OCI-LY7 (cell line): ENCODE measurements around the gene GADD45B. TPM values are rescaled to one million over a fixed set of nuclear protein-coding genes. Genes with fewer than 3 reads are reported as not detected.

Experiments used
- BruUV-seq: library from RNA; stranded (reverse); fragments of 400-500 nt; replicated peaks from 2 replicates; lab custom pipeline; 2021; lab: Mats Ljungman, UMichigan
- CTCF ChIA-PET: fragments of 300-600 bp; sonication (Branson Sonifier 250); formaldehyde crosslinking; loops from one replicate; lab custom pipeline; 2022; ENCODE audit warnings: antibody characterized with exemption; ENCODE audit not compliant: unreplicated experiment; lab: Charles Lee
- POLR2A ChIA-PET: fragments of 300-600 bp; sonication (Branson Sonifier 250); formaldehyde crosslinking; loops from one replicate; lab custom pipeline; 2022; ENCODE audit warnings: antibody characterized with exemption; lab: Charles Lee
- DNase-seq: peaks from one replicate; pipeline ENCODE4 v3.0.0-alpha.2; 2015; ENCODE audit warnings: low spot score
- H2AFZ ChIP-seq: fragments of 200-600 bp; sonication (generic), shearing (Covaris generic); 2 replicates; pipeline ENCODE4 v1.6.1; 2014; ENCODE audit warnings: mild to moderate bottlenecking, antibody characterized with exemption, low read length, moderate library complexity
- H3K27ac ChIP-seq: fragments of 200-600 bp; sonication (generic); 2 replicates; pipeline ENCODE4 v1.5.1; 2014; ENCODE audit warnings: mixed run types, low read depth, mild to moderate bottlenecking, moderate library complexity, low read length, inconsistent platforms; ENCODE audit not compliant: poor library complexity, severe bottlenecking
- H3K36me3 ChIP-seq: fragments of 200-600 bp; sonication (generic); 2 replicates; pipeline ENCODE4 v1.6.1; 2014; ENCODE audit warnings: mild to moderate bottlenecking, antibody characterized with exemption, low read length, moderate library complexity, mixed read lengths; ENCODE audit not compliant: insufficient read depth
- H3K4me1 ChIP-seq: fragments of 200-600 bp; sonication (generic); 2 replicates; pipeline ENCODE4 v1.5.1; 2014; ENCODE audit warnings: mild to moderate bottlenecking, low read length; ENCODE audit not compliant: insufficient read depth, poor library complexity, severe bottlenecking
- H3K4me2 ChIP-seq: fragments of 200-600 bp; sonication (generic); 2 replicates; pipeline ENCODE4 v1.6.1; 2014; ENCODE audit warnings: mild to moderate bottlenecking, low read length
- H3K4me3 ChIP-seq: fragments of 200-600 bp; sonication (generic); 2 replicates; pipeline ENCODE4 v1.5.1; 2014; ENCODE audit warnings: mild to moderate bottlenecking, low read depth, low read length; ENCODE audit not compliant: poor library complexity, severe bottlenecking
- H3K79me2 ChIP-seq: fragments of 200-600 bp; sonication (generic); 2 replicates; pipeline ENCODE4 v1.6.1; 2016; ENCODE audit warnings: low read depth, mild to moderate bottlenecking, low read length, moderate library complexity, mixed read lengths; ENCODE audit not compliant: insufficient read depth
- H3K9me2 ChIP-seq: fragments of 200-600 bp; sonication (generic); 2 replicates; pipeline ENCODE4 v1.6.1; 2016; ENCODE audit warnings: mild to moderate bottlenecking, low read length, mixed read lengths; ENCODE audit not compliant: insufficient read depth
- H3K9me3 ChIP-seq: fragments of 200-600 bp; sonication (generic); 2 replicates; pipeline ENCODE4 v1.6.1; 2014; ENCODE audit warnings: mild to moderate bottlenecking, mixed run types, low read length, mixed read lengths
- H4K20me1 ChIP-seq: fragments of 200-600 bp; sonication (generic); 2 replicates; pipeline ENCODE4 v1.6.1; 2014; ENCODE audit warnings: mild to moderate bottlenecking, antibody characterized with exemption, low read length, moderate library complexity, mixed read lengths; ENCODE audit not compliant: insufficient read depth
- EZH2phosphoT487 ChIP-seq: fragments of 200-600 bp; sonication (generic); IDR thresholded peaks from 2 replicates; pipeline ENCODE4 v1.6.1; 2018; ENCODE audit warnings: low read depth, borderline replicate concordance, mild to moderate bottlenecking, mixed run types, antibody characterized with exemption, low read length, moderate library complexity, mixed read lengths
- intact Hi-C: fragments of 100-400 bp; cut with micrococcal nuclease; formaldehyde crosslinking; loops from one replicate; pipeline ENCODE4 v1.10.0; 2022; ENCODE audit not compliant: unreplicated experiment
- total RNA-seq, 2 experiments: library from RNA; depleted of rRNA in 1 of 2; stranded (reverse); fragments of >200 nt in 1 of 2; shearing (Covaris generic) in 1 of 2; gene quantifications; 2 replicates each; pipeline ENCODE4 v1.2.3, GENCODE V29; 2014 to 2022
- TF ChIP-seq, protein P1 (sequence below): fragments of 200-600 bp; sonication (generic); conservative IDR thresholded peaks from 2 replicates; pipeline ENCODE4 v1.5.1; 2014; ENCODE audit warnings: mild to moderate bottlenecking, antibody characterized with exemption, low read length, moderate library complexity, mixed read lengths

GADD45B gene
- total RNA-seq, 2 experiments from 2014 or later, result 40.5 to 98.4 TPM

DNA sequence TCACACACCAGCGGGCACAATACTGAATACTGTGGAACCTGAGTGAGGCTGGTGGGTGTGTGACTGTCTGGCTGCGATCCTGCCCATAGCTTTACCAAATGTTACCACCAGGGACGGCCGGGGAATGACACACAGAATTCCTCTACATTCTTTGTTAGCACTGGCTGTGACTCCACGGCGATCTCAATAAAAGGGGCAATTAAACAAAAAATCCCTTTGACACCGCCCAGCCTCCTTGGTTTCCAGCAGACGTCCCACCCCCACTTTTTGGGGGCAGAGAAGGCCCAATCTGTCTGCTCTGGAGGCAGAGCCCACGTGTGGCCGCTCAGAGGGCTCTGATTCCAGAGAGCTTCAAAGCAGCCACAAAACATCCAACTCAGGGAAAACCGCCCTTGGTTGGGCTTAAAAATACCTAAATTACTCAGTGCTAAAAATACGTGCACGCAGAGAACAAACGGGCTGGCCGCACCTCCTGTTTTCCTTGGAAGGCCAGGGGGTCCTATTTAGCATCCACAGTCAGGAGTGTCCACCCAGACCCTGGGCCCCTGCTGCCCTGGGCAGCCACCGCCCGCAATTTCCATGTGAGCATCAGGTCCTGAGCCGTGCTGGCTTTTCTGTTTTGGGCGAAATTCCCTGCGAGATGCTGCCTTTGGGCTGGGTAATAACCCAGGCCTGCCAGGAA is 47.8 kb downstream of the GADD45B start:
- Histone ChIP-seq H3K9me2 (no peaks in the 10 kb centered on the region), H3K9me3 (no peaks in the 10 kb centered on the region), H3K36me3 (no peaks in the 10 kb centered on the region), H3K27ac (no peak overlapping the region), H2AFZ (no peak overlapping the region), H3K4me2 (no peak overlapping the region), H3K79me2 (no peaks in the 10 kb centered on the region), H3K4me3 (no peak overlapping the region), H4K20me1 (no peaks in the 10 kb centered on the region), H3K4me1 (no peaks in the 10 kb centered on the region)
- BruUV-seq, result no TSS peak
- DNase-seq, result no peak
- intact Hi-C loops, result no loop called here
- ChIA-PET CTCF (no interaction called here), POLR2A (no interaction called here)
- TF ChIP-seq, protein P1, sequence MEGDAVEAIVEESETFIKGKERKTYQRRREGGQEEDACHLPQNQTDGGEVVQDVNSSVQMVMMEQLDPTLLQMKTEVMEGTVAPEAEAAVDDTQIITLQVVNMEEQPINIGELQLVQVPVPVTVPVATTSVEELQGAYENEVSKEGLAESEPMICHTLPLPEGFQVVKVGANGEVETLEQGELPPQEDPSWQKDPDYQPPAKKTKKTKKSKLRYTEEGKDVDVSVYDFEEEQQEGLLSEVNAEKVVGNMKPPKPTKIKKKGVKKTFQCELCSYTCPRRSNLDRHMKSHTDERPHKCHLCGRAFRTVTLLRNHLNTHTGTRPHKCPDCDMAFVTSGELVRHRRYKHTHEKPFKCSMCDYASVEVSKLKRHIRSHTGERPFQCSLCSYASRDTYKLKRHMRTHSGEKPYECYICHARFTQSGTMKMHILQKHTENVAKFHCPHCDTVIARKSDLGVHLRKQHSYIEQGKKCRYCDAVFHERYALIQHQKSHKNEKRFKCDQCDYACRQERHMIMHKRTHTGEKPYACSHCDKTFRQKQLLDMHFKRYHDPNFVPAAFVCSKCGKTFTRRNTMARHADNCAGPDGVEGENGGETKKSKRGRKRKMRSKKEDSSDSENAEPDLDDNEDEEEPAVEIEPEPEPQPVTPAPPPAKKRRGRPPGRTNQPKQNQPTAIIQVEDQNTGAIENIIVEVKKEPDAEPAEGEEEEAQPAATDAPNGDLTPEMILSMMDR, result no peak
- TF ChIP-seq EZH2phosphoT487, result no peak

DNA sequence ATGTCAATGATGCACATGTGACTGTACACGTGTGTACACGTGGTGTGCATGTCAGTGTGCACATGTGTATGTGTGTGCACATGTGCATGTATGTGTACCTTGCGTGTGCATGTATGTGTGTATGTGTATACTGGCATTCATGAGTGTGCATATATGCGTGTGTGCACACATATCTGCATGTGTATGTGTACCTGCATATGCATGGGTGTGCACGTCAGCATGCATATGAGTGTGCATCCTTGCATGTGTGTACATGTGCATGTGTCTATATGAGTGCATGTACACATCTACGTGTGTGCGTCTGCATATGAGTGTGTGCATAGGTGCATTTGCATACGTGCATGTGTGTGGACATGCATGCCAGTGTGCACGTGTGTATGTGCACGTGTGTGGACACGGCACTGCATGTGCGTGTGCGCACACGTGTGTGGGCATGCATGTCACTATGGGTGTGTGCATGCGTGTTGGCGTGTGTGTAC is 48.5 kb downstream of the GADD45B start:
- no peaks in the 10 kb centered on the region for H3K9me3 ChIP-seq
- no peaks in the 10 kb centered on the region for H4K20me1 ChIP-seq
- H3K4me2 ChIP-seq, result no peak overlapping the region
- H3K36me3 ChIP-seq, result no peaks in the 10 kb centered on the region
- intact Hi-C loops, result no loop called here
- no peaks in the 10 kb centered on the region for H3K9me2 ChIP-seq
- H3K79me2 ChIP-seq, result no peaks in the 10 kb centered on the region
- H2AFZ ChIP-seq, result no peak overlapping the region
- no peak overlapping the region for H3K27ac ChIP-seq
- POLR2A ChIA-PET, result no interaction called here
- H3K4me3 ChIP-seq, result no peak overlapping the region
- no peak for DNase-seq
- BruUV-seq, result no TSS peak
- no peaks in the 10 kb centered on the region for H3K4me1 ChIP-seq
- TF ChIP-seq, protein P1, result no peak
- no peak for TF ChIP-seq EZH2phosphoT487
- CTCF ChIA-PET, result no interaction called here
